Measurements from ENCODE around the gene HOXB2. TPM values are rescaled to one million over a fixed set of nuclear protein-coding genes. Genes with fewer than 3 reads are reported as not detected.

HOXB2 gene
- polyA plus RNA-seq, 3 donors = 1.6 to 3.8 (median 3.3) TPM

GRCh38 chr17:48550502-48551213 is 5.7 kb upstream of the HOXB2 start:
- intact Hi-C loops (cut with micrococcal nuclease) = no loop called here
- Mint-ChIP-seq H3K4me1 (peaks cover 31% of the 10 kb centered on the region), H3K27me3 (ENCODE audit: low read depth in 3 of 3) (peaks cover 55 to 57% (median 56%) of the 10 kb centered on the region in 3 donors), H3K27ac (no peak overlapping the region), H3K36me3 (peaks cover 2 to 3% of the 10 kb centered on the region in 2 donors), H3K4me3 (no peak overlapping the region), H3K9me3 (peaks cover 0 to 5% (median 0%) of the 10 kb centered on the region in 7 donors)
- H3K9ac ChIP-seq (ENCODE audit: insufficient read depth, low read length, poor library complexity, severe bottlenecking) = no peak overlapping the region
- no peak for TF ChIP-seq CTCF (IDR thresholded peaks at IDR 0.05)
- H3K4me3 ChIP-seq (replicated peaks in 1 of 3; ENCODE audit: low read depth in 2 of 3, low read length in 3 of 3) = no peak overlapping the region
- no peak overlapping the region for H2AFZ ChIP-seq (ENCODE audit: insufficient read depth, low read depth, low read length, poor library complexity, severe bottlenecking)
- WGBS (ENCODE audit: insufficient coverage) = 96% methylated on average over 46 of the region's 70 CpGs
- H3K27ac ChIP-seq (ENCODE audit: low read depth in 1 of 2, low read length in 2 of 2) = no peak overlapping the region
- H3K4me2 ChIP-seq (replicated peaks; ENCODE audit: extremely low read depth, low read length, poor library complexity, severe bottlenecking) = no peak overlapping the region
- H3K4me1 ChIP-seq (ENCODE audit: control insufficient read depth in 1 of 2, insufficient read depth in 2 of 2, low read length in 2 of 2) = peaks cover 11 to 19% of the 10 kb centered on the region in 2 donors
- no peaks in the 10 kb centered on the region for H3K9me3 ChIP-seq (replicated peaks in 1 of 2; ENCODE audit: control insufficient read depth in 1 of 2, insufficient read depth in 1 of 2, low read length in 2 of 2)
- H3K36me3 ChIP-seq (replicated peaks in 1 of 2; ENCODE audit: control insufficient read depth in 1 of 2, insufficient read depth in 2 of 2, low read length in 2 of 2) = no peaks in the 10 kb centered on the region
- DNase-seq = no peak
- peaks cover 13 to 48% of the 10 kb centered on the region in 2 donors for H3K27me3 ChIP-seq (ENCODE audit: control insufficient read depth in 2 of 2, insufficient read depth in 2 of 2, low read length in 2 of 2)
- H3K79me2 ChIP-seq (ENCODE audit: insufficient read depth, low read length) = no peaks in the 10 kb centered on the region
- H4K20me1 ChIP-seq (ENCODE audit: insufficient read depth, low read length) = no peaks in the 10 kb centered on the region

GRCh38 chr17:48549914-48550501 is 5.1 kb upstream of the HOXB2 start:
- H3K27me3 Mint-ChIP-seq (ENCODE audit: low read depth in 3 of 3) = peaks cover 57 to 58% (median 58%) of the 10 kb centered on the region in 3 donors
- WGBS (ENCODE audit: insufficient coverage) = 97% methylated on average over 7 of the region's 18 CpGs
- Histone ChIP-seq H3K9me3 (replicated peaks in 1 of 2; ENCODE audit: control insufficient read depth in 1 of 2, insufficient read depth in 1 of 2, low read length in 2 of 2) (no peaks in the 10 kb centered on the region), H3K27me3 (ENCODE audit: control insufficient read depth in 2 of 2, insufficient read depth in 2 of 2, low read length in 2 of 2) (peaks cover 19 to 49% of the 10 kb centered on the region in 2 donors), H4K20me1 (ENCODE audit: insufficient read depth, low read length) (no peaks in the 10 kb centered on the region), H3K79me2 (ENCODE audit: insufficient read depth, low read length) (no peaks in the 10 kb centered on the region), H3K27ac (ENCODE audit: low read depth in 1 of 2, low read length in 2 of 2) (no peak overlapping the region), H3K4me2 (replicated peaks; ENCODE audit: extremely low read depth, low read length, poor library complexity, severe bottlenecking) (no peak overlapping the region), H2AFZ (ENCODE audit: insufficient read depth, low read depth, low read length, poor library complexity, severe bottlenecking) (no peak overlapping the region), H3K4me3 (replicated peaks in 1 of 3; ENCODE audit: low read depth in 2 of 3, low read length in 3 of 3) (no peak overlapping the region), H3K36me3 (replicated peaks in 1 of 2; ENCODE audit: control insufficient read depth in 1 of 2, insufficient read depth in 2 of 2, low read length in 2 of 2) (no peaks in the 10 kb centered on the region), H3K9ac (ENCODE audit: insufficient read depth, low read length, poor library complexity, severe bottlenecking) (no peak overlapping the region), H3K4me1 (ENCODE audit: control insufficient read depth in 1 of 2, insufficient read depth in 2 of 2, low read length in 2 of 2) (peaks cover 12 to 17% of the 10 kb centered on the region in 2 donors)
- peaks cover 30% of the 10 kb centered on the region for H3K4me1 Mint-ChIP-seq
- H3K36me3 Mint-ChIP-seq = peaks cover 2 to 4% of the 10 kb centered on the region in 2 donors
- intact Hi-C loops (cut with micrococcal nuclease) = no loop called here
- TF ChIP-seq CTCF (IDR thresholded peaks at IDR 0.05) = no peak
- H3K9me3 Mint-ChIP-seq = peaks cover 0 to 5% (median 0%) of the 10 kb centered on the region in 7 donors
- no peak for DNase-seq
- H3K27ac Mint-ChIP-seq = no peak overlapping the region
- no peak overlapping the region for H3K4me3 Mint-ChIP-seq

Data from CD14-positive monocyte (primary cell).